HG02870 (cell line): ENCODE results near the gene ACTL8.

Source experiments
- ATAC-seq: cut with Tn5 transposase; IDR thresholded peaks from one replicate; pipeline ENCODE4 v1.9.1; 2021; ENCODE audit warnings: mild to moderate bottlenecking, moderate library complexity; ENCODE audit not compliant: unreplicated experiment

Gene ACTL8

GRCh38 chr1:17873007-17873675 lies 118.0 kb downstream of the ACTL8 start:
- no peak for ATAC-seq

- ATAC-seq: no peak
Observed at GRCh38 chr1:17874231-17874630, 119.1 kb downstream of the ACTL8 start.

GRCh38 chr1:17874710-17875109 lies 119.6 kb downstream of the ACTL8 start:
- no peak for ATAC-seq

GRCh38 chr1:17875171-17875881 lies 120.2 kb downstream of the ACTL8 start:
- ATAC-seq: no peak

GRCh38 chr1:17875882-17876280 lies 120.7 kb downstream of the ACTL8 start:
- ATAC-seq: no peak
